HG03571 (cell line): ENCODE data around the gene GET4.
"Not testable (repeated sequence)": the region's sequence is repeated elsewhere in the genome, so short reads cannot be mapped to it uniquely, and the experiment has no call there.

Experiments used
- ATAC-seq: cut with Tn5 transposase; IDR thresholded peaks from one replicate; pipeline ENCODE4 v1.9.1; 2021; ENCODE audit not compliant: unreplicated experiment

GET4 gene

GRCh38 chr7:845091-845490 is 31.3 kb upstream of the GET4 start:
- ATAC-seq = no peak

DNA sequence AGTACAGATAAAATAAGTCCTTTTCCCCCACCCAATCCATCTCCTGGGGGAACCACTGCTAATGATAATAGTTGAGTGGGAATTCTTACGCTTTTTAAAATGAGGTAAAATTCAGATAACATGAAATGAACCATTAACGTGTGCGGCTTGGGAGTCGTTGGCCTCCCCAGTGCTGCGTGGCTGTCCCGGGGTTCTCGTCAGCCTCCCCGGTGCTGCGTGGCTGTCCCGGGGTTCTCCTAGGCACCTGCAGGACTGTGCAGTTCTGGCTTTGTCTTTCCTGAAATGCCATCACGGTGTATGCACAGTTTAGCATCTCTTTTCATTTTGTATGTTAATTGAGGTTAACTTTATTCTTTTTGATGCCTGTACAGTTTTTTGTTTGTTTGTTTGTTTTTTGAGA is 30.6 kb upstream of the GET4 start:
- no peak for ATAC-seq

DNA sequence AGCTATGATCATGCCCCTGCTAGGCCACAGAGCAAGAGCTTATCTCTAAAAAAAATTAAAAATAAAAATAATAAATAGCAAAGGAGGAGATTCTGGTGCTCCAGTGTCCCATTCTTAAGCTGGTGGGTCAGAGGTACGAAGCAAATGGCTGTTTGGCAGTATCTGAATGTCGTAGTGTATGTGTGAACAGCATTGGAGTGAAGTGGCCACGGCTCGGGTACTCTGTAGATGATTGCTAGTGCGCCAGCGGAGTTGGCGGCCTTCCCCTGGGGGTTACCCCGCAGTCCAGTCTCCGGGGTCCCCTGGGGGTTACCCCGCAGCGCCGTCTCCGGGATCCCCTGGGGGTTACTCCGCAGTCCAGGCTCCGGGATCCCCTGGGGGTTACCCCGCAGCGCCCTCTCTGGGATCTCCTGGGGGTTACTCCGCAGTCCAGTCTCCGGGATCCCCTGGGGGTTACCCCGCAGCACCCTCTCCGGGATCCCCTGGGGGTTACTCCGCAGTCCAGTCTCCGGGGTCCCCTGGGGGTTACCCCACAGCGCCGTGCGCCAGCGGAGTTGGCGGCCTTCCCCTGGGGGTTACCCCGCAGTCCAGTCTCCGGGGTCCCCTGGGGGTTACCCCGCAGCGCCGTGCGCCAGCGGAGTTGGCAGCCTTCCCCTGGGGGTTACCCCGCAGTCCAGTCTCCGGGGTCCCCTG is 29.2 kb upstream of the GET4 start:
- ATAC-seq = not testable (repeated sequence)

DNA sequence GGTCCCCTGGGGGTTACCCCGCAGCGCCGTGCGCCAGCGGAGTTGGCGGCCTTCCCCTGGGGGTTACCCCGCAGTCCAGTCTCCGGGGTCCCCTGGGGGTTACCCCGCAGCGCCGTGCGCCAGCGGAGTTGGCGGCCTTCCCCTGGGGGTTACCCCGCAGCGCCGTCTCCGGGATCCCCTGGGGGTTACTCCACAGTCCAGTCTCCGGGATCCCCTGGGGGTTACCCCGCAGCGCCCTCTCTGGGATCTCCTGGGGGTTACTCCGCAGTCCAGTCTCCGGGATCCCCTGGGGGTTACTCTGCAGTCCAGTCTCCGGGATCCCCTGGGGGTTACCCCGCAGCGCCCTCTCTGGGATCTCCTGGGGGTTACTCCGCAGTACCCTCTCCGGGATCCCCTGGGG is 28.6 kb upstream of the GET4 start:
- ATAC-seq = not testable (repeated sequence)

DNA sequence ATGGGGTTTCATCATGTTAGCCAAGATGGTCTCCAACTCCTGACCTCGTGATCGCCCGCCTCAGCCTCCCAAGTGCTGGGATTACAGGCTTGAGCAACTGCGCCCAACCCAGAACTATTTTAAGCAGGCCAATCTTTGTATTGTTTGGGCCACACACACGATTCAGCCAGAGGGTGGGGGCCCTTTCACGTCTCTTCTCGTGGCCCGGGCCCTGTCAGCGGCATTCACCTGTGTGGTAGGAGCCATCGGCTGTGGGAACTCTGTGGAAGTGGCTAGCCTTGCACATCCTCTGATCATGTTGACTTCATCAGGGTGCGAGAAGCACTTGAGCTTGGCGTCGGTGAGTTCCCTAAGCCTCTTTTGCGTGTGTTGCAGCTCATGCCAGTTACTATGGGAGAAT is 27.2 kb upstream of the GET4 start:
- ATAC-seq = no peak

GRCh38 chr7:849781-850180 is 26.6 kb upstream of the GET4 start:
- no peak for ATAC-seq

- no peak for ATAC-seq
These were observed 25.1 kb upstream of the GET4 start for GRCh38 chr7:851204-851603.

GRCh38 chr7:853366-854117 is 22.8 kb upstream of the GET4 start:
- no peak for ATAC-seq

- no peak for ATAC-seq
These were observed 22.1 kb upstream of the GET4 start for GRCh38 chr7:854118-854775.

- ATAC-seq = no peak
These were observed 20.5 kb upstream of the GET4 start for GRCh38 chr7:855686-856369.

GRCh38 chr7:856444-857095 is 19.8 kb upstream of the GET4 start:
- no peak for ATAC-seq

GRCh38 chr7:857661-858060 is 18.7 kb upstream of the GET4 start:
- ATAC-seq = no peak

- ATAC-seq = no peak
These were observed 16.9 kb upstream of the GET4 start for GRCh38 chr7:859359-860030.

GRCh38 chr7:860149-860548 is 16.2 kb upstream of the GET4 start:
- no peak for ATAC-seq

DNA sequence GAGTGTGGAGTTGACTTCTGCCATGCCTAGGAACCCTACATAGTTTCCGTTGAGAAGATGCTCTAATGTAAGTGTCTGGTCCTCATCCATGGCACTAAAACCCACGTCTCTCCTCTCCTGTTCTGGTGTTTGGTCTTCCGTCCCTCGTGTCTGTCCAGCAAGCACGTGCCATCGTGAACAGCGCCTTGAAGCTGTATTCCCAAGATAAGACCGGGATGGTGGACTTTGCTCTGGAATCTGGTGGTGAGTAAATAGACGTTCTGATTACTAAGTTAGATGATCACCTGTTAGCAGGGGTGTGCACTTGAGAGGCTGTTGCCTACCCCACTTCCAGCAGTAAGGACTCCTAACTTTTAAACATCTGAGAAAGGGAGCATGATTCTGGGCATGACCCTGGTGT is 15.1 kb upstream of the GET4 start:
- no peak for ATAC-seq

DNA sequence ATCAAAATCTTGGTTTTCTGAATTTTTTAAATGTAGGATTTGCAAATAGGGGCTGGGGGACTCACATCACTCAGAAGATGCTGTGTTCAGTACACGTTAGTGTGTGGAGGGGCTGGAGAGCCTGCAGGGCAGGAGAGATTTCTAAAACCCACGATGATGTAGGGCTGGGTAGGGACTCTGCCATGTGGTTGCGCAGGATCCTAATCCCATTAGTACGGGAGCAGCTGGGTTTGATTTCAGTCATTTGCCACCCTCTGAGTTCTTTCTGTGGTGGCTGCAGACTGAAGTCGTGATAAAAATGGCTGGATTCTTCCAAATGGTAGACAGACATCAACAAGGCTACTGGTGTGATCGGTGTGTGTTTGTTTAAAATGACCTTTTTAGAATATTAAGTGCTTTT is 14.2 kb upstream of the GET4 start:
- ATAC-seq = no peak

GRCh38 chr7:863106-863505 is 13.2 kb upstream of the GET4 start:
- no peak for ATAC-seq

GRCh38 chr7:865921-866320 is 10.4 kb upstream of the GET4 start:
- no peak for ATAC-seq

DNA sequence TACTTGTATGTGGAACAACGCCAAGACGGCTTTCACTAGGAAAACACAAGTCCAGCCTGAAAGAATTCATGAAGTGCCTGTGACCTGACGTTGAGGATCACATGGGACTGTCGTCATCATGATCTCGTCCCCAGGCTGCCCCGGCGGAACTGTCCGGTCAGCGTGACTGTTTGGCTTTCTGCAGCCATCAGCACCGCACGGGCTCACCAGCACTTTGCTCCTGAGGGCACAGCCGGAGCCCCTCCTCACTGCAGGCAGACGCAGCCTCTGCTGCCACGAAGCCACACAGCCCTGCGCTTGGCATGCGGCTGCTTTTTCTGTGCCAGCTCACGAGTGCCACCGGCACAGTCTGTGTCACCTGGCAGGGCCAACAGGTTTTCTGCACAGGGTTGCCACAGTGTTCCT is 9.4 kb upstream of the GET4 start:
- no peak for ATAC-seq

DNA sequence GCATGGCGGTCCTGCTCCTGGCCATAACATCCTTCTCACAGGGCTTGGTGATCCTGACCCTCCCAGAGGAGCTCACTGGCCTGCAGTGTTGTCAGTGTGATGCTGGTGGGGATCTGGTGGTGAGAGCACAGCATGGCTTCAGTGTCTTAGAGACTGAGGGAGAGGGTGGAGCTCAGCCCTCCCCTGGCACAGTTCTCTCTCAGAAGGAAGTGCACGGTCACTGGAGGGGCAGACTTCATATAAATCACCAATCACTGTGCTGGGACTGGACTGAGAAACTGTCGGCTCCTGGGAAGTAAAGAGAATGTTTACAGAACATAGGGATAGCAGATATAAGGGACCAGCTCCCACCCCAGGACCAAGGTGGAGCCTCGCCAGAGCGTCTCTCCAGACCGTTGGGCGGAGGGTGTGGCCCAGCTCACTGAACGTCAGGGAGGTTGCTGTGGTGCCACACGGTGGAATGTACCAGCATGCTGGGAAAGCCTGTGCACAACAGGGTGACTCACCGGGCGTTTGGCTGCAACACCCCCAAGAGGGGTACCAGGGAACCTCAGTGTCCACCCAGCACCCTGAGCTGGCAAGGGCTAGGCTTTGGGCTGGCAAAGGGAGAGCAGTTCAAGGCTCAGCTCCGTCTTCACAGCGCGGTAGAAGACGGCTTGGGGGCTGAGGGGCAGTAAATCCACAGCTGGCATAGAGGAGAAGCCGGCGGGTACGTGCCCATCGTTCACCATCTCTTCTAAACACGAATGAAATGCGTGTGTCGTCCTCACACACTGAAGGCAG is 8.8 kb upstream of the GET4 start:
- no peak for ATAC-seq
